ENCODE results near the gene PRMT7.

DNA sequence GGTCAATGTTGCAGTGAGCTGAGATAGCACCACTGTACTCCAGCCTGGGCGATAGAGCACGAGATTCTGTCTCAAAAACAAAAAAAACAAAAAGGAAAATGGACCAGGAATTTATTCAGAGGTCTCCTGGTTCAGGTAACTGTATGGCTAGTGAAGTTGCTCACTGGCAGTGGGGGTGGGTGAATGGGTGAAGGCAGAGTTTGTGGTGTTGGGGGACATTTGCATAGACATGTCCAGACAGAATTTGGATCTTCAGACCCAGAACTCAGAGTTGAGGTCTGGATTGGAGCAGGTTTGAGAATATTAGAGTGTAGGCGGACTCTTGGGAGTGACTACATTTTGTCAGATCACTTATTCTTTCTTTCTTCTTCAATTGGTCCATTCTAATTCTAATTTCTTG, 82.5 kb downstream of the PRMT7 start:
- TF ChIP-seq, protein P1, sequence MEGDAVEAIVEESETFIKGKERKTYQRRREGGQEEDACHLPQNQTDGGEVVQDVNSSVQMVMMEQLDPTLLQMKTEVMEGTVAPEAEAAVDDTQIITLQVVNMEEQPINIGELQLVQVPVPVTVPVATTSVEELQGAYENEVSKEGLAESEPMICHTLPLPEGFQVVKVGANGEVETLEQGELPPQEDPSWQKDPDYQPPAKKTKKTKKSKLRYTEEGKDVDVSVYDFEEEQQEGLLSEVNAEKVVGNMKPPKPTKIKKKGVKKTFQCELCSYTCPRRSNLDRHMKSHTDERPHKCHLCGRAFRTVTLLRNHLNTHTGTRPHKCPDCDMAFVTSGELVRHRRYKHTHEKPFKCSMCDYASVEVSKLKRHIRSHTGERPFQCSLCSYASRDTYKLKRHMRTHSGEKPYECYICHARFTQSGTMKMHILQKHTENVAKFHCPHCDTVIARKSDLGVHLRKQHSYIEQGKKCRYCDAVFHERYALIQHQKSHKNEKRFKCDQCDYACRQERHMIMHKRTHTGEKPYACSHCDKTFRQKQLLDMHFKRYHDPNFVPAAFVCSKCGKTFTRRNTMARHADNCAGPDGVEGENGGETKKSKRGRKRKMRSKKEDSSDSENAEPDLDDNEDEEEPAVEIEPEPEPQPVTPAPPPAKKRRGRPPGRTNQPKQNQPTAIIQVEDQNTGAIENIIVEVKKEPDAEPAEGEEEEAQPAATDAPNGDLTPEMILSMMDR (IDR thresholded peaks at IDR 0.05), result no peak
- TF ChIP-seq SP1 (CRISPR knock-in tag; conservative IDR thresholded peaks at IDR 0.05) (no peak), IRF2 (CRISPR knock-in tag; IDR thresholded peaks at IDR 0.05; ENCODE audit: borderline replicate concordance, low read depth) (no peak), ATF1 (CRISPR knock-in tag; IDR thresholded peaks at IDR 0.05) (no peak), TCF7 (CRISPR knock-in tag; IDR thresholded peaks at IDR 0.05; ENCODE audit: low read depth) (no peak), GABPB1 (CRISPR knock-in tag; IDR thresholded peaks at IDR 0.05) (no peak)
- TF ChIP-seq, protein P2, sequence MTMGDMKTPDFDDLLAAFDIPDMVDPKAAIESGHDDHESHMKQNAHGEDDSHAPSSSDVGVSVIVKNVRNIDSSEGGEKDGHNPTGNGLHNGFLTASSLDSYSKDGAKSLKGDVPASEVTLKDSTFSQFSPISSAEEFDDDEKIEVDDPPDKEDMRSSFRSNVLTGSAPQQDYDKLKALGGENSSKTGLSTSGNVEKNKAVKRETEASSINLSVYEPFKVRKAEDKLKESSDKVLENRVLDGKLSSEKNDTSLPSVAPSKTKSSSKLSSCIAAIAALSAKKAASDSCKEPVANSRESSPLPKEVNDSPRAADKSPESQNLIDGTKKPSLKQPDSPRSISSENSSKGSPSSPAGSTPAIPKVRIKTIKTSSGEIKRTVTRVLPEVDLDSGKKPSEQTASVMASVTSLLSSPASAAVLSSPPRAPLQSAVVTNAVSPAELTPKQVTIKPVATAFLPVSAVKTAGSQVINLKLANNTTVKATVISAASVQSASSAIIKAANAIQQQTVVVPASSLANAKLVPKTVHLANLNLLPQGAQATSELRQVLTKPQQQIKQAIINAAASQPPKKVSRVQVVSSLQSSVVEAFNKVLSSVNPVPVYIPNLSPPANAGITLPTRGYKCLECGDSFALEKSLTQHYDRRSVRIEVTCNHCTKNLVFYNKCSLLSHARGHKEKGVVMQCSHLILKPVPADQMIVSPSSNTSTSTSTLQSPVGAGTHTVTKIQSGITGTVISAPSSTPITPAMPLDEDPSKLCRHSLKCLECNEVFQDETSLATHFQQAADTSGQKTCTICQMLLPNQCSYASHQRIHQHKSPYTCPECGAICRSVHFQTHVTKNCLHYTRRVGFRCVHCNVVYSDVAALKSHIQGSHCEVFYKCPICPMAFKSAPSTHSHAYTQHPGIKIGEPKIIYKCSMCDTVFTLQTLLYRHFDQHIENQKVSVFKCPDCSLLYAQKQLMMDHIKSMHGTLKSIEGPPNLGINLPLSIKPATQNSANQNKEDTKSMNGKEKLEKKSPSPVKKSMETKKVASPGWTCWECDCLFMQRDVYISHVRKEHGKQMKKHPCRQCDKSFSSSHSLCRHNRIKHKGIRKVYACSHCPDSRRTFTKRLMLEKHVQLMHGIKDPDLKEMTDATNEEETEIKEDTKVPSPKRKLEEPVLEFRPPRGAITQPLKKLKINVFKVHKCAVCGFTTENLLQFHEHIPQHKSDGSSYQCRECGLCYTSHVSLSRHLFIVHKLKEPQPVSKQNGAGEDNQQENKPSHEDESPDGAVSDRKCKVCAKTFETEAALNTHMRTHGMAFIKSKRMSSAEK (CRISPR knock-in tag; IDR thresholded peaks at IDR 0.05; ENCODE audit: borderline replicate concordance), result no peak
- TF ChIP-seq, protein P3, sequence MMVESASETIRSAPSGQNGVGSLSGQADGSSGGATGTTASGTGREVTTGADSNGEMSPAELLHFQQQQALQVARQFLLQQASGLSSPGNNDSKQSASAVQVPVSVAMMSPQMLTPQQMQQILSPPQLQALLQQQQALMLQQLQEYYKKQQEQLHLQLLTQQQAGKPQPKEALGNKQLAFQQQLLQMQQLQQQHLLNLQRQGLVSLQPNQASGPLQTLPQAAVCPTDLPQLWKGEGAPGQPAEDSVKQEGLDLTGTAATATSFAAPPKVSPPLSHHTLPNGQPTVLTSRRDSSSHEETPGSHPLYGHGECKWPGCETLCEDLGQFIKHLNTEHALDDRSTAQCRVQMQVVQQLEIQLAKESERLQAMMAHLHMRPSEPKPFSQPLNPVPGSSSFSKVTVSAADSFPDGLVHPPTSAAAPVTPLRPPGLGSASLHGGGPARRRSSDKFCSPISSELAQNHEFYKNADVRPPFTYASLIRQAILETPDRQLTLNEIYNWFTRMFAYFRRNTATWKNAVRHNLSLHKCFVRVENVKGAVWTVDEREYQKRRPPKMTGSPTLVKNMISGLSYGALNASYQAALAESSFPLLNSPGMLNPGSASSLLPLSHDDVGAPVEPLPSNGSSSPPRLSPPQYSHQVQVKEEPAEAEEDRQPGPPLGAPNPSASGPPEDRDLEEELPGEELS (CRISPR knock-in tag; IDR thresholded peaks at IDR 0.05), result no peak
- TF ChIP-seq, protein P4, sequence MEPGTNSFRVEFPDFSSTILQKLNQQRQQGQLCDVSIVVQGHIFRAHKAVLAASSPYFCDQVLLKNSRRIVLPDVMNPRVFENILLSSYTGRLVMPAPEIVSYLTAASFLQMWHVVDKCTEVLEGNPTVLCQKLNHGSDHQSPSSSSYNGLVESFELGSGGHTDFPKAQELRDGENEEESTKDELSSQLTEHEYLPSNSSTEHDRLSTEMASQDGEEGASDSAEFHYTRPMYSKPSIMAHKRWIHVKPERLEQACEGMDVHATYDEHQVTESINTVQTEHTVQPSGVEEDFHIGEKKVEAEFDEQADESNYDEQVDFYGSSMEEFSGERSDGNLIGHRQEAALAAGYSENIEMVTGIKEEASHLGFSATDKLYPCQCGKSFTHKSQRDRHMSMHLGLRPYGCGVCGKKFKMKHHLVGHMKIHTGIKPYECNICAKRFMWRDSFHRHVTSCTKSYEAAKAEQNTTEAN (CRISPR knock-in tag; IDR thresholded peaks at IDR 0.05), result no peak
